Measurements from ENCODE around the gene BEST1.
A peak's percentile ranks its signal among the peaks of the same experiment; 100 is the strongest.

BEST1 gene

DNA sequence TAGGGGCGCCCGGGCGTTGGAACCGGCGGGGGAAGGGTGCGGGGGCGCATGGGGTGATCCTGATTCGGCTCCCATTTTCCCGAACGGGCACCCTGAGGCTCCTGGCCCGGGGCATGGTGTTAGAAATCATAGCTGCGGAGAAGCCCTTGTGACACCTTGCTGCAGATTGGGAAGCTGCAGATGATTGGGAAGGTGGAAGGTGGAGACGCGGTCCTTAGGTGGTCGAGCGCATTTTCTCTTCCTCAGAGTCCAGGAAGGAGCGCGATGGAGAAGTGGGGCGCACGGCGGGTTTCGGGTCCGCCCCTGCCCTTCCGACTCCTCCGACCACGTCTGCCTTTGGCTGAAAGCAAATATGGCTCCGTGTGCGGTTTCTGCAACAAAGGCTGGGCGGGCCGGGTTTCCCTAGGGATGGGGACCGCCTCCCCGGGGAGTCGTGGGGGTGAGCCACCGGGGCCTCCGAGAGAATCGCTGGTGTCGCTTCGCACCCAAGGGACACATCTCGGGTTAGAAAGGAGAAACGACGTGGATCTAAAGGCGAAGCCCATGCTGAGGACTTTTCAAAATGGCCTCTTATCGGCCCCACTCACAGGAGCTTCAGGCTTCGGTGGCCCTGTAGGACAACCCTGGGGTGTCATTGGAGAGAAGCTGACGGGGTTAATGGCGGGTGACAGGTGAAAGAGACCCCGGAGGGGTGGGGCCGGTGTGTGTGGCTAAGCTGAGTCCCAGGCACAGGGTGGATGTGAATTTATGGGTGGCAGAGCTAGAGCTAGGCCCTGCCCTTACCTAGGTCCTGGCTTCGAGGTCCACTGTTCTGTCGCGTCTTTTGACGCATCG is 18.0 kb downstream of the BEST1 start:
- 0 out of 2 replicates have a peak, but pooled peaks have one; percentile 24 for TF ChIP-seq EGR1 (IDR thresholded peaks at IDR 0.05)
- TF ChIP-seq ZBTB7A (IDR thresholded peaks at IDR 0.05; ENCODE audit: low read depth), result no peak

DNA sequence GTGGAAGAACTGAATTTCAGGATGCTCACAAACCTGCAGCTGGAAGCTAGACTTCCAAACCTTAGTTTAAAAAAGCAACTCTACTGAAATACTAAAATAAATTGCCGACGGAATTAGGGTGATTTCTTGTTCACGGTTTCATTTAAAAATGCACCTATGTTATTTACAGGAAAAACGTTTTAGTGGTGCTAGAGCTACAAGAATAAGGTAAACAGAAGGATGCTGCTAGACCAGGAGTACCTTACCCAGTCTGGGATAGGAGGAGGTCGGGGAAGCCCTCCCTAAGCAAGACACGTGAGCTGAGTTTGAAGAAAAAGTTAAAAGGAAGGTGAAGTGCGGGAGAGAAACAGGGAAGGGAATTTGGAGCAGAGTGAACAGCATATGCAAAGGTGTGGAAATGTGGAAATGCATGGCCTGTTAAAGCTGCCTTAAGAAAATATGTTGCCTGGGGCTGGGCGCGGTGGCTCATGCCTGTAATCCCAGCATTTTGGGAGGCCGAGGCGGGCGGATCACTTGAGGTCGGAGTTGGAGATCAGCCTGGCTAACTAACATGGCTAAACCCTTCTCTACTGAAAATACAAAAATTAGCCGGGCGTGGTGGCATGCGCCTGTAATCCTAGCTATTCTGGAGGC is 18.7 kb downstream of the BEST1 start:
- TF ChIP-seq TCF12 (IDR thresholded peaks at IDR 0.05; ENCODE audit: low read depth) (no peak), RAD21 (IDR thresholded peaks at IDR 0.05; ENCODE audit: low read depth) (no peak), CREB1 (IDR thresholded peaks at IDR 0.05; ENCODE audit: low read depth) (no peak), TEAD4 (IDR thresholded peaks at IDR 0.05) (no peak), MAX (IDR thresholded peaks at IDR 0.05) (no peak), FOXM1 (IDR thresholded peaks at IDR 0.05; ENCODE audit: borderline replicate concordance, low read depth) (no peak), TAF1 (IDR thresholded peaks at IDR 0.05; ENCODE audit: low read depth) (no peak), EP300 (IDR thresholded peaks at IDR 0.05; ENCODE audit: borderline replicate concordance) (no peak), YY1 (IDR thresholded peaks at IDR 0.05; ENCODE audit: low read depth) (no peak), EGR1 (IDR thresholded peaks at IDR 0.05) (no peak), NFIC (IDR thresholded peaks at IDR 0.05) (no peak), USF1 (IDR thresholded peaks at IDR 0.05) (no peak), ZBTB7A (IDR thresholded peaks at IDR 0.05; ENCODE audit: low read depth) (no peak), CEBPB (IDR thresholded peaks at IDR 0.05) (no peak)
- TF ChIP-seq, protein P1, sequence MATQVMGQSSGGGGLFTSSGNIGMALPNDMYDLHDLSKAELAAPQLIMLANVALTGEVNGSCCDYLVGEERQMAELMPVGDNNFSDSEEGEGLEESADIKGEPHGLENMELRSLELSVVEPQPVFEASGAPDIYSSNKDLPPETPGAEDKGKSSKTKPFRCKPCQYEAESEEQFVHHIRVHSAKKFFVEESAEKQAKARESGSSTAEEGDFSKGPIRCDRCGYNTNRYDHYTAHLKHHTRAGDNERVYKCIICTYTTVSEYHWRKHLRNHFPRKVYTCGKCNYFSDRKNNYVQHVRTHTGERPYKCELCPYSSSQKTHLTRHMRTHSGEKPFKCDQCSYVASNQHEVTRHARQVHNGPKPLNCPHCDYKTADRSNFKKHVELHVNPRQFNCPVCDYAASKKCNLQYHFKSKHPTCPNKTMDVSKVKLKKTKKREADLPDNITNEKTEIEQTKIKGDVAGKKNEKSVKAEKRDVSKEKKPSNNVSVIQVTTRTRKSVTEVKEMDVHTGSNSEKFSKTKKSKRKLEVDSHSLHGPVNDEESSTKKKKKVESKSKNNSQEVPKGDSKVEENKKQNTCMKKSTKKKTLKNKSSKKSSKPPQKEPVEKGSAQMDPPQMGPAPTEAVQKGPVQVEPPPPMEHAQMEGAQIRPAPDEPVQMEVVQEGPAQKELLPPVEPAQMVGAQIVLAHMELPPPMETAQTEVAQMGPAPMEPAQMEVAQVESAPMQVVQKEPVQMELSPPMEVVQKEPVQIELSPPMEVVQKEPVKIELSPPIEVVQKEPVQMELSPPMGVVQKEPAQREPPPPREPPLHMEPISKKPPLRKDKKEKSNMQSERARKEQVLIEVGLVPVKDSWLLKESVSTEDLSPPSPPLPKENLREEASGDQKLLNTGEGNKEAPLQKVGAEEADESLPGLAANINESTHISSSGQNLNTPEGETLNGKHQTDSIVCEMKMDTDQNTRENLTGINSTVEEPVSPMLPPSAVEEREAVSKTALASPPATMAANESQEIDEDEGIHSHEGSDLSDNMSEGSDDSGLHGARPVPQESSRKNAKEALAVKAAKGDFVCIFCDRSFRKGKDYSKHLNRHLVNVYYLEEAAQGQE (IDR thresholded peaks at IDR 0.05; ENCODE audit: low read depth), result no peak

DNA sequence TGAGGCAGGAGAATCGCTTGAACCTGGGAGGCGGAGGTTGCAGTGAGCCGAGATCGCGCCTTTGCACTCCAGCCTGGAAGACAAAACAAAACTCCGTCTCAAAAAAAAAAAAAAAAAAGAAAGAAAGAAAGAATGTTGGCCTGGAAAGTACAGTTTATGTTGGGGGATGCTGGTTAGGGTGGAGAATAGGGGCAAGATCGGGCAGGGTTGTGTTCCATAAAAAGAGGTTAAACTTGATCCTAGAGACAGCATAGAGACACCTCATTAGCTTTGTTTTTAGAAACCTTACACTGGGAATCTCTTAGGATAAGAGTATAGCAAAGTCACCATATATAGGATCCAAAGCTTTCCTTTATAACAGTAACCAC is 19.2 kb downstream of the BEST1 start:
- TF ChIP-seq EGR1 (IDR thresholded peaks at IDR 0.05) (no peak), USF1 (IDR thresholded peaks at IDR 0.05) (no peak), TAF1 (IDR thresholded peaks at IDR 0.05; ENCODE audit: low read depth) (no peak), NFIC (IDR thresholded peaks at IDR 0.05) (no peak), FOXM1 (IDR thresholded peaks at IDR 0.05; ENCODE audit: borderline replicate concordance, low read depth) (no peak), MAX (IDR thresholded peaks at IDR 0.05) (no peak), RAD21 (IDR thresholded peaks at IDR 0.05; ENCODE audit: low read depth) (no peak), TEAD4 (IDR thresholded peaks at IDR 0.05) (no peak), EP300 (IDR thresholded peaks at IDR 0.05; ENCODE audit: borderline replicate concordance) (no peak), TCF12 (IDR thresholded peaks at IDR 0.05; ENCODE audit: low read depth) (no peak)
- TF ChIP-seq, protein P1 (IDR thresholded peaks at IDR 0.05; ENCODE audit: low read depth), result no peak

DNA sequence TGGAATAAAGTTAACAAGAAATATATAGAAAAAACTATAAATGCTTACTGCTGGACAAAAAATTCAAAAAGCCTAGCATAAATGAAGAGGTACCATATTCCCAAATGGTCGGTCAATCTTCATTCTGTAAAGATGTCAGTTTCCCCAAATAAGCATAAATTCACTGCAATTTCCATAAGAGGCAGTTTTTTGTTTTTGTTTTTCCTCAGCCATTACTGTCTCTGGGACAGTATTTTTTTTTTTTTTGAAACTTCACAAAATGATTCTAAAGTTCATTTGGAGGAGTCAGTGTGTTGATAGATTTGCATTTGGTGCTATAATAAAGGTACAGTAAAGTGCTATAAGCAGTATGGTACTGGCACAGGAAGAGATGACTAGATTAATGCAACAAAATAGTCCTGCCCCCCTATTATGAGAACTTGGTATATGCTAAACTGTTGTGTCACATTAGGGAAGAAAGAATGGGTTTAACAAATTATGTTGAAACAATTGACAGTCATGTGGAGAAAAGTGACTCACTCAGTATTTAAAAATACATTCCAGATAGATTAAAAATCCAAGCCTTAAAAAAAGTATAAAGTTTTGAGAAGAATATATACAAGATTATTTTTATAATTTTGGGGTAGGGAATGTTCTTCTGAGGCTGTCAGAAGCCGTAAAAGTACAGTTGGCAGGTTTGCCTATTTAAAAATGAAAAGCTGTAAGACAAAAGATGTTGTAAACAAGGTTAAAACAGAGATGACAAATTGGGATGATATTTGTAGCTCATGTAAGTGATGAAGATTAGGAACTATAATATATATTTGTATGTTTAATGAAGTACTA is 19.9 kb downstream of the BEST1 start:
- TF ChIP-seq CEBPB (IDR thresholded peaks at IDR 0.05) (peak; percentile 41; the same call in 1 of the 2 replicates), EGR1 (IDR thresholded peaks at IDR 0.05) (no peak)

DNA sequence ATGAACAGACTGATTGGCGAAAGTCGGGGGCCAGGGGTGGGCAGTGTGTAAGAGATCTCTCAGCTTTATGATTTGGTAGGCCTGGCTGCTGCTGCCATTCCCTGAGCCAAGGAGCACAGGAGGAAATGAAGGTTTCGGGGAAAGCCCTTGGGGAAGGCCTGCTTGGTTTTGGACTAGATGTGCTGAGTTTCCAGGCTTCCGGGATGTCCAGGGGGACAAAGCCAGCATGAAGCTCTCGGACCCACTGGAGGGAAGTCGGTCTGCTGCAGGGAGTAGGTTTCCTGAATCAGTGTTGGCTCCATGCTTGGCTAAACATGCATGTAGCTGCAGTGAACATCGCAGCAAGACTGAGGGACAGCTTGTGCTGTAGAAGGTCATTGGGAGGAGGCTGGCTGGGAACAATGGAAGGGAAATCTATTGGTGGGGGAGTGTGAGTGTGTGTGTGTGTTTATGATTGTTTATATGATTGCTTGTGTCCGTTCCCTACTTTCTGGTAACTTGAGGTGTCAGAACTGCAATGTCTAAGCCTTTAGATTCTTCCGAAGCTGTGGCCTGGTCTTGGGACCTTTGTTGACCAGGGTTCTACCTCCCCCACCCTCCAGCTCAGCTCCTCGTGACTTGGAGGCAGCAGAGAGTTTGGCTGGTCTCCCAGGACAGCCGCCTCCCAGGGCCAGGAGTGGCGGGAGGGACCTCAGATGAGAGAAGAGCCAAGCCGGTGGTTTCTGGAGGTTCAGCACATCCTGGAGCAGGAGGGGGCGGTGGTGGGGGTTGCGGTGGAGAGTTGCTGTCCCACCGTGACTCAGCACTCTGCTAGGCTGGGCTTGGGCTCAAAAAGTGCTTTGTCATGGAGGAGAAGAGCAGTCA is 21.3 kb downstream of the BEST1 start:
- TF ChIP-seq MAX (IDR thresholded peaks at IDR 0.05) (peak; percentile 87), YY1 (IDR thresholded peaks at IDR 0.05; ENCODE audit: low read depth) (no peak), RAD21 (IDR thresholded peaks at IDR 0.05; ENCODE audit: low read depth) (0 out of 2 replicates have a peak, but pooled peaks have one; percentile 4), USF1 (IDR thresholded peaks at IDR 0.05) (peak; percentile 88), TCF12 (IDR thresholded peaks at IDR 0.05; ENCODE audit: low read depth) (peak; percentile 59; the same call in 1 of the 2 replicates), CREB1 (IDR thresholded peaks at IDR 0.05; ENCODE audit: low read depth) (peak; percentile 26; the same call in 1 of the 2 replicates), NFIC (IDR thresholded peaks at IDR 0.05) (peak; percentile 94), TAF1 (IDR thresholded peaks at IDR 0.05; ENCODE audit: low read depth) (0 out of 2 replicates have a peak, but pooled peaks have one; percentile 23), EGR1 (IDR thresholded peaks at IDR 0.05) (no peak), ZBTB7A (IDR thresholded peaks at IDR 0.05; ENCODE audit: low read depth) (no peak), TEAD4 (IDR thresholded peaks at IDR 0.05) (no peak), CEBPB (IDR thresholded peaks at IDR 0.05) (0 out of 2 replicates have a peak, but pooled peaks have one; percentile 11), EP300 (IDR thresholded peaks at IDR 0.05; ENCODE audit: borderline replicate concordance) (peak; percentile 93), FOXM1 (IDR thresholded peaks at IDR 0.05; ENCODE audit: borderline replicate concordance, low read depth) (no peak)
- TF ChIP-seq, protein P1 (IDR thresholded peaks at IDR 0.05; ENCODE audit: low read depth), result no peak
